NCI-H446 treated with DMSO at 0.1 percent for 48 hours (cell line): ENCODE data around the gene BAZ1A.

ENCODE experiments used
- DNase-seq: peaks from one replicate; lab custom pipeline; 2025; lab: John Stamatoyannopoulos, UW

The BAZ1A gene

GRCh38 chr14:34721129-34721528 is 154.0 kb downstream of the BAZ1A start:
- DNase-seq: no peak

GRCh38 chr14:34718750-34719304 is 156.3 kb downstream of the BAZ1A start:
- no peak for DNase-seq

- DNase-seq: no peak
Observed at GRCh38 chr14:34715127-34715863, 159.9 kb downstream of the BAZ1A start.

GRCh38 chr14:34714320-34715126 is 160.6 kb downstream of the BAZ1A start, which contains the start of gene CFL2:
Gene CFL2 (minus strand): TSS chr14:34714593. CDS start chr14:34714540, 53 bp downstream.
- peak; percentile 79 for DNase-seq

- no peak for DNase-seq
Observed at GRCh38 chr14:34713681-34714319, 161.4 kb downstream of the BAZ1A start.

- no peak for DNase-seq
Observed at GRCh38 chr14:34713122-34713680, 162.0 kb downstream of the BAZ1A start.

GRCh38 chr14:34711796-34712712 is 163.1 kb downstream of the BAZ1A start:
- DNase-seq: no peak

GRCh38 chr14:34711169-34711568 is 164.0 kb downstream of the BAZ1A start:
- DNase-seq: peak; percentile 86

- DNase-seq: no peak
Observed at GRCh38 chr14:34710744-34711143, 164.4 kb downstream of the BAZ1A start.

- DNase-seq: no peak
Observed at GRCh38 chr14:34710006-34710405, 165.2 kb downstream of the BAZ1A start.

GRCh38 chr14:34707722-34708121 is 167.4 kb downstream of the BAZ1A start:
- no peak for DNase-seq
